GM12801 (cell line): Measurements from ENCODE around the gene ANHX.

Source experiments
- CTCF ChIP-seq: IDR thresholded peaks from one replicate; pipeline ENCODE4 v1.5.1; 2011; ENCODE audit warnings: control low read depth; ENCODE audit not compliant: insufficient read length; ENCODE audit errors: extremely low read depth

ANHX gene

GRCh38 chr12:133235401-133236112, at the start of gene ANHX:
ANHX (minus strand) TSS chr12:133235877; CDS start chr12:133234356, 1,521 bp downstream.
- TF ChIP-seq CTCF = no peak

- no peak for TF ChIP-seq CTCF
Observed at GRCh38 chr12:133264173-133264572, 28.5 kb upstream of the ANHX start.

GRCh38 chr12:133256321-133256720, 20.6 kb upstream of the ANHX start:
- TF ChIP-seq CTCF = no peak

- TF ChIP-seq CTCF = no peak
Observed at GRCh38 chr12:133251732-133252131, 16.1 kb upstream of the ANHX start.

DNA sequence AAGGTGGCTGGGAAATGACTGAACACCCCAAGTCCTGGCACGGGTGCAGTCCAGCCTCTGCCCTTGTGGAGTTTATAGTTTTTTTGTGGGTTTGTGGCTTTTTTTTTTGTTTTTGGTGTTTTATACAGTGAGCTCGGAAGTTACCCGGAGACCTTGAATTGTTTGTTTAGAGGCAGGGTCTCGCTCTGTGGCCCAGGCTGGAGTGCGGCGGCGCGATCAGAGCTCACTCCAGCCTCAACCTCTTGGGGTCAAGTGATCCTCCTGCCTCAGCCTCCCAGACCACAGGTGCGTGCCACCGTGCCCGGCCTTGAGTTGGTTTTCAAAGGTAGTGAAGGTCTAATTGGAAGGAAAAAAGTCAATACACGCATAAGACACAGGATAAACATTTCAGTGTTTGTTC, 879 bp upstream of the ANHX start:
- TF ChIP-seq CTCF = no peak

DNA sequence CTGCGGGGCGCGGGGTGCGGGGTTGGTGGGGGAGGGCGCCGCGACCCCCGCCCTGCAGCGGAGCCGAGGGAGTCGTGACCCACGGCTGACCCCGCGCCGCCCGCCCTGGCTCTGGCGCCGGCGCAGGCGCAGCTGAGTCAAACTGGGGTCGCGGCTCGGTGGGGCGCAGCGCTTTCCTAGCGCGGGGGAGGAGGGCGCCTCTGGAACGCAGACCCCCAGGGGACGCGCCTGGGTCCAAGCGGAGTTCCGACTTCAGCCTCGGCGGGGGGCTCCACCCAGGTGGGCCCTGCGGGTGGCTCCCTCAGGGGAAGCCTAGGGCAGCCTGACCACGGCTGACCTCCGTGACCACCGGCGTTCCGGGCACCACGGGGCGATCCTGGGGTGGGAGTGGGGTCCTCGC, 467 bp upstream of the ANHX start:
- no peak for TF ChIP-seq CTCF

- no peak for TF ChIP-seq CTCF
Observed at GRCh38 chr12:133234971-133235370, 706 bp downstream of the ANHX start.
